NCI-H1436 (cell line): ENCODE measurements around the gene EXOC2.

Source experiments
- DNase-seq: peaks from one replicate; lab custom pipeline; 2025; lab: John Stamatoyannopoulos, UW

The EXOC2 gene

GRCh38 chr6:465531-466348, 227.2 kb downstream of the EXOC2 start:
- no peak for DNase-seq

GRCh38 chr6:456887-457286, 236.1 kb downstream of the EXOC2 start:
- DNase-seq = no peak

GRCh38 chr6:456358-456867, 236.5 kb downstream of the EXOC2 start:
- DNase-seq = no peak

DNA sequence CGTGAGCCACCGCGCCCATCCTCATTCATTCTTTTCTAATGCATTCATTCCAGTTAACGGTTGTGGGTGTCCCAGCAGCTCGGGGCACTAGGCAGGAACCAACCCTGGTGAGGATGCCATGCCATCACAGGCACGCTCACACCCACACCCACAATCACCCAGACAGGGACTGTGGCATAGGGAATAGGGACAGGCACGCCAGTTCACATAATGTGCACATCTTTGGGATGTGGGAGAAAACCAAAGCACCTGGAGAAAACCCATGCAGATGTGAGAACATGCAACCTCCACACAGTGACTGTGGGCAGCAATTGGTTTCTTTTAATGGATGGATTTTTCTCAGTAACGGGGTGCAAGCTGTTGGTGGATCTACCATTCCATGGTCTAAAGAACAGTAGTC, 237.1 kb downstream of the EXOC2 start:
- no peak for DNase-seq

DNA sequence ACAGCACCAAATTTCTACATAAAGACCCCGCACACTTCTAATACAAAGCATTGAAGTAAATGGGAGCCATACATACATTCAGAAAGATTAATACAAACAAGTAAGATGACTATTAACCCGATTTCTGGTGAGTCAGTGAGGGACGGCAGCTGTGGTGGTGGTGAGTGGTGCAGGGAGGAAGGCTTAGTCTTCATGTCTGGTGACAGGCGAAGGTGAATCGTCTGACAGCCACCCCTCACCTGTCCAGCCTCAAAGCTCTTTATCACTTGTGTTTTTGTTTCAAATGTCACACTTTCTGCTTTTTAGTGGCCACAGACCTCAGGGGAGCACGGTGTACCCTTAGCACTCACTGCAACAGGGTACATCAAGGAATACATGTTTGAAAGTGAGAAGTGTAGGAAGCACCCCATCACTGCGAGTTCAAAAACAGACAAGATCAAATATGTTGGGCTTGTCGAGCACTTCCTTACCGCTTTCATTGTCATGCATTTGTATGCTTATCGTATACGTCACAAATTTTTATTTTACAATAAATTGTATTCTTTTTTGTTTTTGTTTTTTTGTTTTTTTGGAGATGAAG, 237.8 kb downstream of the EXOC2 start:
- DNase-seq = no peak

GRCh38 chr6:454148-454991, 238.6 kb downstream of the EXOC2 start:
- no peak for DNase-seq

DNA sequence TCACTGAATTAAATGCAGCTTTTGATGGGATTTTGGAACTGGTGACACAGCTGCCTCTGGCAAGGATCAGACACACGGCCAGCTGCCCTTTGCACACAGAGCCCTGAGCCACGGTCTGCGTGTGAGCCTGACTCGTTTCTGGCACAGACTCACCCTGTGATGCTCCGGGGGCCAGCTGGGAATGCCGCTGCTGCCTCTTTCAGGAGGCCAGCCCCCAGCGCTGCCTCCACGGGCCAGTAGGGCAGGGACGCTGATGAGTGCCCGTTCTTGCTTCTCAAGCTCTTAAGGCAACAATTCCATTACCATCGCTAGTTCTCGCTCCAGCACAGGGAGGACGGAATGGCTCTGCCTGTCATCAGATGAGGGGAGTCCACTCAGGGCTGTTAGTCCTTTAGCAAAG, 239.8 kb downstream of the EXOC2 start:
- DNase-seq = no peak

- DNase-seq = no peak
These were observed 240.5 kb downstream of the EXOC2 start for GRCh38 chr6:452301-453067.

DNA sequence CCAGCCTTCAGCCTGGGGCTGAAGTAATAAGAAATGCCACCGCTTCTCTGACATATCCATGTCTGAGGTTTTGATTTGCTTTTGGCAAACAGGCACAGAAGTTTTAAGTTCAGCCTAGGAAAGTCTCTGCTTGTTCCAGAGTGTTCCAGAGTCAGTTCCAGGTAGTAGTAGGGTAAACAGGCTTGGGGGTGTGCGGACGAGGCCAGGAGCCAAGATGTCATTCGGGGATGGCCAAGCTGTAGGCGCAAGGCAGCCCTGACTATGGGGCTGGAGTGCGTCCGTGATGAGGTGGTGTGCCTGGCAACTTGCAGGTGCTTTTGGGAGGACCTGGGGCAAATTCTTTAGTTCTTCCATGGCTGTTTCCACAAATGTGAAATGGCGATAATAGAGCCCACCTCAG, 241.1 kb downstream of the EXOC2 start:
- DNase-seq = no peak

- no peak for DNase-seq
These were observed 241.6 kb downstream of the EXOC2 start for GRCh38 chr6:451336-451735.

DNA sequence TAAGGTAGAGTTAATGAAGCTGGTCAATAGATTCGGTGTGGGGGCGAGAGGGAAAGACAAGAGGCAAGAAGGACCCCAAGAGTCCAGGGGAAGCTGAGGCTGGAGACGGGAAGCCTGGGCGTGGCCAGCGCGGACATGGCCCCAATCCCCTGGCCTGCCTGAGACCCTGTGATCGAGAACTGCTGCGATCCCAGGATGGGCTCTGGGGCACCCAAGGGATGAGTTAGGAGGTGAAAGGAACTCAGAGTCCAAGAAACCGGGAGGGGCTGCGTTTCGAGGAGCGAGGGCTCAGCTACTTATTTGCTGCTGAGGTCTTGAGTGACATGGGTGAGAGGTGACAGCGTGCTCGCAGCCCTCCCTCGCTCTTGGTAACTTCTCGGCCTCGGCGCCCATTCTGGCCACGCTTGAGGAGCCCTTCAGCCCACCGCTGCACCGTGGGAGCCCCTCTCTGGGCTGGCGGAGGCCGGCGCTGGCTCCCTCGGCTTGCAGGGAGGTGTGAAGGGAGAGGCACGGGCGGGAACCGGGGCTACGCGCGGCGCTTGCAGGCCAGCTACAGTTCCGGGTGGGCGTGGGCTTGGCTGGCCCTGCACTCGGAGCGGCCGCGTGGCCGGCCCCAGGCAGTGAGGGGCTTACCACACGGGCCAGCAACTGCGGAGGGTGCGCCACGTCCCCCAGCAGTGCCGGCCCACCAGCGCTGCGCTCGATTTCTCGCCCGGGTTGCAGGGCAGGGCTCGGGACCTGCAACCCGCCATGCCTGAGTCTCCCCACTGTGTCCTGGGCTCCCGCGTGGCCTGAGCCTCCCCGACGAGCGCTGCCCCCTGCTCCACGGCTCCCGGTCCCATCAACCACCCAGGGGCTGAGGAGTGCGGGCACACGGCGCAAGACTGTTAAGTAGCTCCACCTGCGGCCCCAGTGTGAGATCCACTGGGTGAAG, 243.2 kb downstream of the EXOC2 start:
- no peak for DNase-seq

DNA sequence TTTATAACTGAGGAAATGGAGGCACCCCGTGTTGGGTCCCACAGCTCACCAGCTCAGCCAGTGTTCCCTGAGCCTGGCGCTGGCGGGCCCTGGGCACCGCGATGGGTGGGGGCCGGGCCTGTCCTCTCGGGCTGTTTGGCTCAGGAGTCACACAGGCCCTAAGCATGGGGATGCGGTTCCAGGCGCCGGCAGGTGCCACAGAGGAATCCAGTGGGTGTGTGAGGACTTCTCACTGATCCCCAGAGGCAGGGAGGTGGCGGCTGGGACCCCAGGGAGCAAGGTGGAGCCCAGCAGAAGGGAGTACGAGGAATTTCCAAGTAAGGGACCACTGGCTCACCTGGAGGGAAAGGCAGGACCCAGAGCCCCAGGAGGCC, 243.9 kb downstream of the EXOC2 start:
- no peak for DNase-seq

GRCh38 chr6:448296-449056, 244.5 kb downstream of the EXOC2 start:
- no peak for DNase-seq

DNA sequence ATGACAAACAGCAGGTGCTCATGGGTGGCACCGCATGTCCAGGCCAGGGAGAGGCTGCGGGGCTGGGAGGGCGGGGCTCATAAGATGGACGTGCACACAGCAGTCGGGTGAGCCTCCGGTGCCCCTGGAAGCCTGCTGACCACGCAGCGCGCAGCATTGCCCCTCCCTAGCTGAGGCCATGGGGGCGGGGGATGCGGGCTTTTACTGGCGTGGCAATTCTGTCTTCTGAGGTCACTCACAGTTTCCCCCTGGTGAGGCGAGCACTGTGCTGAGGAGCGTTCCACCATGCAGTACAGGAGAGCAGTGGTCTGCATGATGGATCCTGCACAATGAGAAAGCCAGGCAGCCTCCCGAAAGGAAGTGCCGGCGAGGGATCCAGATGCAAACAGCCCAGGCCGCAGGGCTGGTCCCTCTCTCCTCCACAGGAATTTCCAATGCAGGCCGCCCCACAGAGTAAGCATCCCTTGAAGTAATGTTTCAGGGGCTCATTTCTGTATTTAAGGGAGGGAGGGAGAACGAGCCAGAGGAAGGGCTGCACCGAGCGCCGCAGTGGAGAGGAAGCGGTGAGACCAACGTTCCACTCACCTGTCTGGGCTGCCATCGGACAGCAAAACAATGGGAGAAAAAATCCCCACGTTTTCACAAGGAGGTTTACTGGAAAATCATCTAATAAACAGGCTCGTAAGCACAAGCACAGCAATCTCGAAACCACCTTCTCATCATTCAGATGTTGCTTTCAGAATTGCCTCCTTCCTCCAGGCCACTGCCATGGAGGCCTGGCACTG, 245.4 kb downstream of the EXOC2 start:
- no peak for DNase-seq

- DNase-seq = no peak
These were observed 246.2 kb downstream of the EXOC2 start for GRCh38 chr6:446418-447366.

DNA sequence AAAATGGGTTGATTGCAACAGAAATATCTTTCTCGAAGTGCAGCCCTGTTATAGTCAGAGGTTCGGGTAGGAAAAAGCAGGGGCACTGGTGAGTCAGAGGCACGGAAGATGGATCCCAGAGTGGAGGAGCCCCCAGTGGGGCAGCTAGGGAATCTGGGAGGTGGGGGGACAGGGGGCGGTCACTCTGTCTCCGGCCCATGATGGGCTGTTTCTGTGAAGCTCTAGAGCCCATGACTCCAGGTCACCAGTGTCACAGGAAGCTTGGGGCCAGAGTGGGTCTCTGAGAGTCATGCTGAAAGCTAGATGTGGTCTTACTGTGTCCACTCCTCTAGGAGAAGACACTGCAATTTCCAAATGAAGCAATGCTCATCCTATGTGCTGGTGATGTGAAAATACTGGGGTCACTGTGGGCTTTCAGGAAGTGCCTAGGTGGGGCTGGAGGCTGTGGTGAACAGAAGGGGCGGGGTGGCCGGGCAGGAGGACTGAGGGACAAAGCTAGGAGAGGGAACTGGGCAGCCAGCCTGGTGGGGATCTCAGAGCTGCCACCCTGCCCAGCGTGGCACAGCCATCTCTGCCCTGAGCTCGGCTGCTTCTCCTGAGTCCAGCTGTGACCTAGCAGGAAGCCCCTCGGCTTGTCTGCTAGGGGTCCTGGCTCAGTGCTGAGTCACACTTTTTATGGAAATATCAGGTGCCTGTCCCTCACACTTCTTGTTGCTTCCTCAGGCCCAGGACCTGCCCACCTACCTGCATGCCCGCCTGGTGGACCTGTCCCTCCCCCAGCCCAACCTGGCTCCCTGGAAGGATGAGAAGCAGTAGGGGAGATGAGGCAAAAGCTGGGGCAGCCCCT, 247.1 kb downstream of the EXOC2 start:
- DNase-seq = no peak

DNA sequence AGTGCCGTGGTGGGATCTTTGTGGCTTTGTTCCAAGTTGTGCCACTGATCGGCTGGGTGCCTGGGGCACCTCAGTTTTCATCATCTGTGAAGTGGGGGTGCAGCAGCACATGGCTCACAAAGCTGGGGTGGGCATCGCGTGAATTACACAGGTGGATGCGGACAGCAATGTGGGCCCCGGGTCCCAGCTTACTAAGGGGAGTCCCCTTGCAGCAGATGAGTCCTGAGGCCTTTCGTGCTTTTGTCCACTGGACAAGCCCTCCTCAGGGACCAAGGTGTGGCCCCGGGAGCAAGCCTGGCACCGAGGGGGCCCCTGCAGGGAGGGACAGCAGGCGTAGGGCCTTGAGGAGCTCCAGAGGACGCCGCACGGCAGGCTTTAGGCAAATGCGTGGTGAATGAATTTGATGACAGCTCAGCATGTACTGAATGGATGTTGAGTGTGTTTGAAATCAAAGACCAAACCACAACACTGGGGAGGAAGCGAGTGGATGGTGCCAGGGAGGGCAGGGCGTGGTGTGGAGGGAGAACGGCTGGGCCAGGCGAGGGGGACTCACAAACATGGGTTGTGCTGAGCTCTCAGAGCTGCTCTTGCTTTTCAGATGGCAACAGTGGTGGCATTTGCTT, 248.2 kb downstream of the EXOC2 start:
- no peak for DNase-seq
